SK-N-MC (cell line): ENCODE results near the gene EAF2.

ENCODE experiments used
- EZH2 ChIP-seq: fragments of 200-600 bp; sonication (generic); IDR thresholded peaks from one replicate; pipeline ENCODE4 v1.6.1; 2017; ENCODE audit warnings: antibody characterized with exemption
- POLR2AphosphoS5 ChIP-seq: IDR thresholded peaks from 2 replicates; pipeline ENCODE4 v1.6.1; 2012; ENCODE audit warnings: mild to moderate bottlenecking, low read depth, low read length, borderline replicate concordance

DNA sequence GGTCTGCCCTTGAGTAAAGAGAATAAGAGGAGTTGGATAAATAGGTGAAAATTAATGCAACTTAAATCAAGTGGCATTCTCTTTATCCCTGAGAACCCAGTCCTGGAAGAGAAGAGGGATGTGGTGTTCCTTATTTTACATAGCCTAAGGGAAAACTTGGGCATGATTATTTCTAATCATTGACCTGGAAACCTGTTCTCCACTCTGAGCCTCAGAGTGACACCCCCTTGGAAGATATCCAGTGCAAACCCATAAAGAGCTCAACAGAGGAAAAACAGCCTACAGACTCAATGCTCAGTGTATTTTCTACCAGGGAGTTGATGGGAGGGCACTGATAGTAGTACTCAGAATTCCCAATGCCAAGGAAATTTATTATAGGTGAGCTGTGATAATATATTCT is 81.2 kb downstream of the EAF2 start:
- TF ChIP-seq EZH2 (no peak), POLR2AphosphoS5 (no peak)
